BJ (cell line): ENCODE data around the gene KRTAP20-1. TPM values are rescaled to one million over a fixed set of nuclear protein-coding genes. Genes with fewer than 3 reads are reported as not detected.

ENCODE experiments used
- CTCF ChIA-PET: fragments of 350-600 bp; formaldehyde crosslinking; extraction: SDS; loops from one replicate; lab custom pipeline; 2021; ENCODE audit warnings: antibody characterized with exemption, inconsistent platforms; lab: Yijun Ruan, JAX
- POLR2A ChIA-PET: fragments of 300-600 bp; sonication (Branson Sonifier 250); formaldehyde crosslinking; extraction: SDS; loops from one replicate; lab custom pipeline; 2021; ENCODE audit warnings: antibody characterized with exemption; lab: Charles Lee
- DNase-seq: peaks from one replicate; pipeline ENCODE4 v3.0.0-alpha.2; 2011; ENCODE audit warnings: low read depth
- H3K27me3 ChIP-seq: 2 replicates; pipeline ENCODE4 v1.6.0; 2011; ENCODE audit warnings: low read length; ENCODE audit not compliant: control insufficient read depth, insufficient read depth
- H3K36me3 ChIP-seq: 2 replicates; pipeline ENCODE4 v1.5.1; 2011; ENCODE audit warnings: low read length; ENCODE audit not compliant: control insufficient read depth, insufficient read depth
- H3K4me3 ChIP-seq: 2 replicates; pipeline ENCODE4 v1.5.1; 2011; ENCODE audit warnings: low read depth, mild to moderate bottlenecking, control low read depth, low read length
- polyA plus RNA-seq: library from polyadenylated mRNA; depleted of rRNA; stranded (reverse); fragments of >200 nt; gene quantifications from 2 replicates; pipeline ENCODE4 v1.2.3, GENCODE V29; 2011
- TF ChIP-seq, protein P1 (sequence below): IDR thresholded peaks from 2 replicates; pipeline ENCODE4 v1.5.1; 2011; ENCODE audit warnings: low read depth, mild to moderate bottlenecking, control low read depth, inconsistent platforms, low read length, moderate library complexity; ENCODE audit not compliant: insufficient read depth

Gene KRTAP20-1
- polyA plus RNA-seq, 1 experiment: not detected

DNA sequence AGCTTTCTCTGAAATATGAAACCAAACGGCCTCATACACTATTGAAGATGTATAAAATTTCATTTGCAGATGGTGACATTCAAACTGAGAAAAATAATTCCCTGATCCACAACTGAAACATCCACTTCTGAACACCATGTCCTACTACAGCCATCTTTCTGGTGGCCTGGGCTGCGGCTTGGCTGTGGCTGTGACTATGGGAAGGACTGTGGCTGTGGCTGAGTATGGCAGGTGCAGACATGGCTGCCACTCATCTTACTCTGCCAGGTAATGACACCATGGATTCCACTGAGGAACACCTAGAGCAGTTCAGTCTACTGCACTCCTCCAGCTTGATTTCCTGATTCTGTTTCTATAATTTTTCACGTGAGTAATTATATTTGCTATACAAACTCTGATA lies 4.3 kb downstream of the KRTAP20-1 start, which contains the start of gene KRTAP20-4:
Gene KRTAP20-4 (plus strand): TSS at position 106 of the 400 bp plus-strand sequence.
- ChIA-PET CTCF (no interaction called here), POLR2A (no interaction called here)
- Histone ChIP-seq H3K4me3 (no peak within 1 kb of the TSS), H3K36me3 (no peaks in the 10 kb centered on the region), H3K27me3 (no peaks in the 10 kb centered on the region)
- TF ChIP-seq, protein P1, sequence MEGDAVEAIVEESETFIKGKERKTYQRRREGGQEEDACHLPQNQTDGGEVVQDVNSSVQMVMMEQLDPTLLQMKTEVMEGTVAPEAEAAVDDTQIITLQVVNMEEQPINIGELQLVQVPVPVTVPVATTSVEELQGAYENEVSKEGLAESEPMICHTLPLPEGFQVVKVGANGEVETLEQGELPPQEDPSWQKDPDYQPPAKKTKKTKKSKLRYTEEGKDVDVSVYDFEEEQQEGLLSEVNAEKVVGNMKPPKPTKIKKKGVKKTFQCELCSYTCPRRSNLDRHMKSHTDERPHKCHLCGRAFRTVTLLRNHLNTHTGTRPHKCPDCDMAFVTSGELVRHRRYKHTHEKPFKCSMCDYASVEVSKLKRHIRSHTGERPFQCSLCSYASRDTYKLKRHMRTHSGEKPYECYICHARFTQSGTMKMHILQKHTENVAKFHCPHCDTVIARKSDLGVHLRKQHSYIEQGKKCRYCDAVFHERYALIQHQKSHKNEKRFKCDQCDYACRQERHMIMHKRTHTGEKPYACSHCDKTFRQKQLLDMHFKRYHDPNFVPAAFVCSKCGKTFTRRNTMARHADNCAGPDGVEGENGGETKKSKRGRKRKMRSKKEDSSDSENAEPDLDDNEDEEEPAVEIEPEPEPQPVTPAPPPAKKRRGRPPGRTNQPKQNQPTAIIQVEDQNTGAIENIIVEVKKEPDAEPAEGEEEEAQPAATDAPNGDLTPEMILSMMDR: no peak
- no peak for DNase-seq

DNA sequence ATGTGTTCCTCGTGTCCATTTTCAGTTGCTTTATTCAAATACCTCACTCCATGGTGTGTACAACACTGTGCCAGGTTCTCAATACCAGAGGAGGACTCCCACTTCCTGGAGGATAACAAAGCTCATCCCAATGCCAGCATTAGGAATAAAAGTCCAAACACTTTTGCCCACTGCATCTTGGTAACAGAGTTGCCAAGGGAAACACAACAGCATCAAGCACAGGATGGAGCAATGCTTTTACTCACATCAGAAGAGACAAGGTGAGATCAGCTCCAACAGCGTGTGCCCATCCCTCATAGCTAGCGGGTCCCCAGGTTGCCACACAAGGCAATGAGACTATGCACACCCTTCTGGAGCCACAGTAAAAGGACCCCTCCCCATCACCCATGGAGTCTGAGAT lies 7.1 kb downstream of the KRTAP20-1 start:
- TF ChIP-seq, protein P1: no peak
- POLR2A ChIA-PET: no interaction called here
- CTCF ChIA-PET: no interaction called here
- H3K4me3 ChIP-seq: no peak overlapping the region
- H3K27me3 ChIP-seq: no peaks in the 10 kb centered on the region
- no peaks in the 10 kb centered on the region for H3K36me3 ChIP-seq
- no peak for DNase-seq

- POLR2A ChIA-PET: no interaction called here
- Histone ChIP-seq H3K4me3 (no peak overlapping the region), H3K36me3 (no peaks in the 10 kb centered on the region), H3K27me3 (no peaks in the 10 kb centered on the region)
- TF ChIP-seq, protein P1: no peak
- CTCF ChIA-PET: no interaction called here
- no peak for DNase-seq
These were observed 9.4 kb downstream of the KRTAP20-1 start for GRCh38 chr21:30625449-30626165.

DNA sequence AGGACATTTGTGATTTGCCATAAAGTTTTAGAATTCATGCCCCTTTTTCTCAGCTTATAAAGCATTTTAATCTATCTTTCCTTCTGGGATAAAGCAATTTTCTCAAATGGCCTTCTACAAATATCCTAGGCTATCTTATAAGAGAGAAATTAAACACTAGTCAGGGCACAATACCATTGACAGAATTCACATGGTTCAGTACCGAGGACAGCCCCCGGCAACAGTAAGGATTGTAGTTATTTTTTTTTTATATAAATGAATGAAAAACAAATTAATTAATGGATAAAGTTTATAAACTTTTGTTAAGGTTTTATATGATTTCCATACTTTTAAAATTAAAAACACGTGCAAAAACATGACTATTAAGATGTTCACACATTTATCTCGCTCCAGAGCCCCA lies 11.9 kb downstream of the KRTAP20-1 start:
- CTCF ChIA-PET: no interaction called here

DNA sequence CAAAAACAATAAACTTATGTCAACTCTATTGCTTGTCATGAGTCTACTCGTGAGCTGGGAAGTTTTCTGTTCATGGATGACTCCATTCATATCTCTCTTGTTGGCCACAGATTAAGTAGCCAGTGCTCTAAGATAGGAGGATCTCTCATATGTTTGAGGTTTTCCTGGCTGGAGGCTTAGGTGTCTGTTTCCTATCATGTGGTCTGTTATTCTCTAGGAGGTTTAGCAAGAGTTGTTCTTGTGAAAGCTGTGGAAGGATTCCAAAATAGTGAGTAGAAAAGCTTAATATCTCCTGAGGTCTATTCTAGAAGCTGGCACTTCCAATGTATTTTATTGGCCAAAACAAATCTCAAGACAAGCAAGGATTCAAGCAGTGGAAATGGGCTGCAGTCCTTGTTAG lies 13.0 kb downstream of the KRTAP20-1 start:
- H3K36me3 ChIP-seq: no peaks in the 10 kb centered on the region
- POLR2A ChIA-PET: no interaction called here
- CTCF ChIA-PET: no interaction called here
- no peaks in the 10 kb centered on the region for H3K27me3 ChIP-seq
- no peak overlapping the region for H3K4me3 ChIP-seq
- TF ChIP-seq, protein P1: no peak
- no peak for DNase-seq

More for the DNA sequence above, 11.9 kb downstream of the KRTAP20-1 start:
- Histone ChIP-seq H3K4me3 (no peak overlapping the region), H3K36me3 (no peaks in the 10 kb centered on the region), H3K27me3 (no peaks in the 10 kb centered on the region)
- TF ChIP-seq, protein P1: no peak
- POLR2A ChIA-PET: no interaction called here
- DNase-seq: no peak
